IMR-90 (cell line): ENCODE measurements around the gene HERC4. TPM values are rescaled to one million over a fixed set of nuclear protein-coding genes. Genes with fewer than 3 reads are reported as not detected.

Experiments
- ATAC-seq: fragments of 200-7000 bp; cut with Tn5 transposase; 2 replicates; pipeline ENCODE4 v1.9.1; 2020; ENCODE audit warnings: low read depth, mild to moderate bottlenecking, moderate library complexity
- BruUV-seq: library from RNA; stranded (reverse); fragments of 400-500 nt; replicated peaks from 2 replicates; lab custom pipeline; 2021; lab: Mats Ljungman, UMichigan
- CTCF ChIA-PET: fragments of 300-600 bp; formaldehyde crosslinking; extraction: SDS; loops from one replicate; lab custom pipeline; 2021; ENCODE audit warnings: antibody characterized with exemption; lab: Yijun Ruan, JAX
- POLR2A ChIA-PET: fragments of 300-600 bp; sonication (Branson Sonifier 250); formaldehyde crosslinking; loops from one replicate; lab custom pipeline; 2022; ENCODE audit warnings: antibody characterized with exemption; ENCODE audit not compliant: unreplicated experiment; lab: Charles Lee
- DNase-seq: peaks from one replicate; pipeline ENCODE4 v3.0.0; 2013
- H2AFZ ChIP-seq: replicated peaks from 2 replicates; pipeline ENCODE3; 2013; ENCODE audit warnings: low read length, mild to moderate bottlenecking; ENCODE audit not compliant: poor library complexity
- H2AK5ac ChIP-seq: 2 replicates; pipeline ENCODE4 v1.6.1; 2013; ENCODE audit warnings: low read depth, low read length, inconsistent platforms
- H2AK9ac ChIP-seq: replicated peaks from 2 replicates; pipeline ENCODE3; 2013; ENCODE audit warnings: mild to moderate bottlenecking, low read depth, low read length, moderate library complexity; ENCODE audit not compliant: poor library complexity
- H2BK120ac ChIP-seq: 2 replicates; pipeline ENCODE4 v1.6.1; 2013; ENCODE audit warnings: low read depth, low read length, inconsistent platforms
- H2BK15ac ChIP-seq: 3 replicates; pipeline ENCODE4 v1.6.1; 2013; ENCODE audit warnings: low read depth, low read length, inconsistent platforms
- H2BK20ac ChIP-seq: 2 replicates; pipeline ENCODE4 v1.6.1; 2013; ENCODE audit warnings: low read depth, mild to moderate bottlenecking, inconsistent platforms, low read length, moderate library complexity
- H2BK5ac ChIP-seq: 2 replicates; pipeline ENCODE4 v1.6.1; 2013; ENCODE audit warnings: mild to moderate bottlenecking, low read depth, low read length, inconsistent platforms; ENCODE audit not compliant: poor library complexity, severe bottlenecking
- H3K14ac ChIP-seq: replicated peaks from 2 replicates; pipeline ENCODE4 v1.6.1; 2013; ENCODE audit warnings: low read depth, low read length, inconsistent platforms
- H3K18ac ChIP-seq: 2 replicates; pipeline ENCODE4 v1.6.1; 2013; ENCODE audit warnings: low read depth, low read length, control low read depth
- H3K23ac ChIP-seq: 2 replicates; pipeline ENCODE4 v1.6.1; 2013; ENCODE audit warnings: low read depth, low read length, inconsistent platforms
- H3K27ac ChIP-seq: 2 replicates; pipeline ENCODE4 v1.5.1; 2013; ENCODE audit warnings: mild to moderate bottlenecking, control low read depth, low read length; ENCODE audit not compliant: insufficient read depth
- H3K27me3 ChIP-seq: 2 replicates; pipeline ENCODE4 v1.6.1; 2013; ENCODE audit warnings: low read length; ENCODE audit not compliant: control insufficient read depth, insufficient read depth
- H3K36me3 ChIP-seq: 2 replicates; pipeline ENCODE4 v1.6.1; 2013; ENCODE audit warnings: low read length, mixed read lengths; ENCODE audit not compliant: control insufficient read depth, insufficient read depth
- H3K4ac ChIP-seq: 2 replicates; pipeline ENCODE4 v1.6.1; 2013; ENCODE audit warnings: low read depth, low read length, inconsistent platforms
- H3K4me1 ChIP-seq: 2 replicates; pipeline ENCODE4 v1.6.1; 2013; ENCODE audit warnings: low read length, mixed read lengths; ENCODE audit not compliant: control insufficient read depth, insufficient read depth
- H3K4me2 ChIP-seq: 2 replicates; pipeline ENCODE4 v1.6.1; 2013; ENCODE audit warnings: low read depth, mild to moderate bottlenecking, control low read depth, low read length, moderate library complexity
- H3K4me3 ChIP-seq: 2 replicates; pipeline ENCODE4 v1.5.1; 2013; ENCODE audit warnings: low read depth, mild to moderate bottlenecking, control low read depth, low read length, moderate library complexity; ENCODE audit not compliant: insufficient read depth
- H3K56ac ChIP-seq: 2 replicates; pipeline ENCODE4 v1.6.1; 2013; ENCODE audit warnings: low read length, inconsistent platforms; ENCODE audit not compliant: insufficient read depth; ENCODE audit errors: extremely low read depth
- H3K79me1 ChIP-seq, 2 experiments: 2 replicates each; pipeline ENCODE4 v1.6.1; 2013; ENCODE audit warnings: low read length in 2 of 2, inconsistent platforms in 1 of 2, low read depth in 1 of 2
- H3K9ac ChIP-seq: 2 replicates; pipeline ENCODE4 v1.6.1; 2013; ENCODE audit warnings: low read depth, low read length, control low read depth
- H3K9me1 ChIP-seq: 2 replicates; pipeline ENCODE4 v1.6.1; 2013; ENCODE audit warnings: low read length, inconsistent platforms; ENCODE audit not compliant: insufficient read depth
- H3K9me3 ChIP-seq: 2 replicates; pipeline ENCODE4 v1.6.1; 2013; ENCODE audit warnings: low read length; ENCODE audit not compliant: control insufficient read depth, insufficient read depth
- H4K20me1 ChIP-seq: 2 replicates; pipeline ENCODE4 v1.6.1; 2013; ENCODE audit warnings: low read length, inconsistent platforms; ENCODE audit not compliant: insufficient read depth
- H4K5ac ChIP-seq: 2 replicates; pipeline ENCODE4 v1.6.1; 2013; ENCODE audit warnings: mild to moderate bottlenecking, low read depth, low read length, control low read depth
- H4K8ac ChIP-seq, 2 experiments: 2 replicates each; pipeline ENCODE4 v1.6.1; 2013; ENCODE audit warnings: low read depth in 2 of 2, low read length in 2 of 2, control low read depth in 1 of 2, inconsistent platforms in 1 of 2
- H4K91ac ChIP-seq: 2 replicates; pipeline ENCODE4 v1.6.1; 2013; ENCODE audit warnings: low read depth, low read length, inconsistent platforms; ENCODE audit not compliant: insufficient read depth
- BHLHE40 ChIP-seq: fragments of 150-350 bp; IDR thresholded peaks from 2 replicates; pipeline ENCODE4 v1.6.1; 2016; ENCODE audit warnings: mild to moderate bottlenecking, low read depth, low read length
- CEBPB ChIP-seq: IDR thresholded peaks from 2 replicates; pipeline ENCODE4 v1.6.1; 2012; ENCODE audit warnings: low read depth, low read length, improper control_type of control experiment
- ELK1 ChIP-seq: fragments of 150-350 bp; IDR thresholded peaks from 2 replicates; pipeline ENCODE4 v1.6.1; 2016; ENCODE audit warnings: low read depth, mild to moderate bottlenecking, low read length, moderate library complexity, borderline replicate concordance
- MAFK ChIP-seq: IDR thresholded peaks from 2 replicates; pipeline ENCODE4 v1.6.1; 2012; ENCODE audit warnings: low read depth, low read length, improper control_type of control experiment
- MAZ ChIP-seq: IDR thresholded peaks from 2 replicates; pipeline ENCODE4 v1.6.1; 2012; ENCODE audit warnings: low read depth, mild to moderate bottlenecking, low read length, improper control_type of control experiment, moderate library complexity, borderline replicate concordance
- POLR2A ChIP-seq: IDR thresholded peaks from 2 replicates; pipeline ENCODE4 v1.6.1; 2012; ENCODE audit warnings: mild to moderate bottlenecking, low read depth, low read length
- RAD21 ChIP-seq: IDR thresholded peaks from 2 replicates; pipeline ENCODE4 v1.6.1; 2012; ENCODE audit warnings: low read length, improper control_type of control experiment
- RFX5 ChIP-seq: IDR thresholded peaks from 2 replicates; pipeline ENCODE4 v1.8.0; 2012; ENCODE audit warnings: low read depth, mild to moderate bottlenecking, low read length, moderate library complexity
- WGBS, 2 experiments: methylation state at CpG; one replicate each; pipeline versions ENCODE4 v1.1.5 to v1.1.7; 2013; ENCODE audit warnings: missing lambda C conversion rate in 2 of 2; ENCODE audit not compliant: insufficient read length in 1 of 2; ENCODE audit errors: extremely low coverage in 2 of 2; 5-methylcytosine and 5-hydroxymethylcytosine counted together
- dilution Hi-C: fragments of 300-500 bp; cut with HindIII; formaldehyde crosslinking; loops from one replicate; pipeline ENCODE4 v1.14.3; 2018; ENCODE audit warnings: low sequenced_read_pairs; ENCODE audit not compliant: unreplicated experiment
- in situ Hi-C: fragments of 300-500 bp; cut with MboI; formaldehyde crosslinking; loops from 3 replicates; pipeline ENCODE4 v1.14.3; 2019; ENCODE audit warnings: low sequenced_read_pairs, inconsistent platforms, mixed read lengths
- intact Hi-C: fragments of 100-400 bp; cut with micrococcal nuclease; formaldehyde crosslinking; loops from 2 replicates; pipeline ENCODE4 v1.10.0; 2022
- polyA plus RNA-seq, 3 experiments: library from polyadenylated mRNA; depleted of rRNA; stranded (reverse); fragments of >200 nt; gene quantifications; 2 replicates each; pipeline ENCODE4 v1.2.3, GENCODE V29; 2012; ENCODE audit warnings: low replicate concordance in 1 of 3
- total RNA-seq: library from RNA; depleted of rRNA; stranded (reverse); fragments of >200 nt; gene quantifications from 2 replicates; pipeline ENCODE4 v1.2.3, GENCODE V29; 2012

HERC4 gene
- total and polyA plus RNA-seq, 2 of the 4 experiments (the other 2 are of a cell fraction), result 66.6 to 92.8 TPM

- Histone ChIP-seq H4K20me1 (no peaks in the 10 kb centered on the region), H3K4ac (no peak overlapping the region), H2BK120ac (no peak overlapping the region), H3K56ac (no peak overlapping the region), H4K8ac (no peak overlapping the region), H2BK15ac (no peak overlapping the region), H2AFZ (no peak overlapping the region), H3K14ac (no peak overlapping the region), H2BK5ac (no peak overlapping the region), H4K91ac (no peak overlapping the region), H3K18ac (no peak overlapping the region), H3K9me1 (no peaks in the 10 kb centered on the region; the same call in 1 of the 2 replicates), H3K27ac (no peak overlapping the region), H3K4me3 (no peak overlapping the region), H2AK5ac (no peak overlapping the region), H3K4me2 (no peak overlapping the region), H3K4me1 (no peaks in the 10 kb centered on the region), H3K36me3 (peaks cover 34% of the 10 kb centered on the region), H3K9me3 (no peaks in the 10 kb centered on the region), H2BK20ac (no peak overlapping the region), H3K23ac (no peak overlapping the region), H3K79me1 (peaks cover 15 to 18% of the 10 kb centered on the region in 2 experiments; a peak in 2 of 4 replicates), H3K27me3 (no peaks in the 10 kb centered on the region), H4K5ac (no peak overlapping the region), H3K9ac (no peak overlapping the region), H2AK9ac (no peak overlapping the region)
- DNase-seq (peak; percentile 25), ATAC-seq (peak; percentile 21; the same call in 1 of the 2 replicates)
- TF ChIP-seq MAZ (no peak), ELK1 (no peak), CEBPB (no peak), POLR2A (no peak), RFX5 (no peak), BHLHE40 (no peak), RAD21 (no peak), MAFK (no peak)
- BruUV-seq, result no TSS peak
- dilution Hi-C loops (no loop called here), in situ Hi-C loops (no loop called here), intact Hi-C loops (no loop called here)
- ChIA-PET POLR2A (interaction anchor here (0.6 kb wide), 1 partner anchor 11 kb away, joined by 3 read pairs; no protein-coding TSS in a partner anchor), CTCF (interaction anchor here (1.9 kb wide), 1 partner anchor 14 kb away, joined by 4 read pairs; no protein-coding TSS in a partner anchor)
- whole genome bisulfite sequencing, 2 experiments, result no CpG with 5 or more reads among the region's 2 CpGs
These were observed 162.6 kb downstream of the HERC4 start for GRCh38 chr10:67912331-67912946.
